G401 (cell line): ENCODE results near the gene TMEM187. TPM values are rescaled to one million over a fixed set of nuclear protein-coding genes. Genes with fewer than 3 reads are reported as not detected.
"Not testable (repeated sequence)": the region's sequence is repeated elsewhere in the genome, so short reads cannot be mapped to it uniquely, and the experiment has no call there.

ENCODE experiments used
- DNase-seq: peaks from one replicate; pipeline ENCODE4 v3.0.0-alpha.2; 2015; ENCODE audit warnings: low spot score
- in situ Hi-C: cut with HindIII; loops from 2 replicates; pipeline ENCODE4 v1.10.0; 2016; ENCODE audit warnings: low sequenced_read_pairs, mixed read lengths
- total RNA-seq: library from RNA; depleted of rRNA; stranded (reverse); fragments of >200 nt; shearing (Covaris generic); gene quantifications from 2 replicates; pipeline ENCODE4 v1.2.3, GENCODE V29; 2014

Gene TMEM187
- total RNA-seq, 1 experiment from 2014 or later: 7.4 TPM

GRCh38 chrX:153989973-153990655 lies 17.6 kb downstream of the TMEM187 start:
- in situ Hi-C loops: no loop called here
- no peak for DNase-seq

DNA sequence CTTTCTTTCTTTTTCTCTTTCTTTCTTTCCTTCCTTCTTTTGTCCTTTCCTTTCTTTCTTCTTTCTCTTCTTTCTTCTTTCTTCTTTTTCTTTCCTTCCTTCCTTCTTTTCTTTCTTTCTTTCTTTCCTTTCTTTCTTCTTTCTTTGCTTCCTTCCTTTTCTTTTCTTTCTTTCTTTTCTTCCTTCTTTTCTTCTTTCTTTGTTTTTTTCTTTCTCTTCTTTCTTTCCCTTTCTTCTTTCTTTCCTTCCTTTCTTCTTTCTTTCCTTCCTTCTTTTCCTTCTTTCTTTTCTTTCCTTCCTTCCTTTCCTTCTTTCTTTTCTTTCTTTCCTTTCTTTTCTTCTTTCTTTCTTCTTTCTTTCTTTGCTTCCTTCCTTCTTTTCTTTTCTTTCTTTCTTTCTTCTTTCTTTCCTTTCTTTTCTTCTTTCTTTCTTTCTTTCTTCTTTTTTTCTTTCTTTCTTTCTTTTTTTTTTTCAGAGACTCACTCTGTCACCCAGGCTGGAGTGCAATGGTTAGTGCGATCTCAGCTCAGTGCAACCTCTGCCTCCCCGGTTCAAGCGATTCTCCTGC lies 18.5 kb downstream of the TMEM187 start:
- in situ Hi-C loops: no loop called here
- no peak for DNase-seq

DNA sequence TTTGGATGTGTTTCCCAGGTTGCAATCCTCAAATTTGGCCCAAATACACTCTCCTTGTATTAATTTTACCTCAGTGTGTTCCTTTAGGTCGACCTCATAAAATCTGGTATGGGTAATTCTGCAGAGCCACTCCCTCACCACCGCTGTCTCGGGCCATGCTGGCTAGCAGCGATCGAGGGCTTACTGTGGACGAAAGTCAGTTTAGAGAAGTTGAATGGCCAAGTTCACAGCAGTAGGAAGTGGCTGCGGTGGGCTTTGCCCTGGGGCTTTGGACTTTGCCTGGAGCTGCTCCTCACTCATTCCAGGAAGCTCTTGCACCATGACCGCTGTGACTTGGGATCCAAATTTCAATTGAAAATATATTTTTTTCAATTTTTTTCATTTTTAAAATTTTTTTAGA lies 19.6 kb downstream of the TMEM187 start:
- DNase-seq: no peak
- in situ Hi-C loops: no loop called here

GRCh38 chrX:153993079-153993478 lies 20.5 kb downstream of the TMEM187 start:
- in situ Hi-C loops: no loop called here
- peak; percentile 39 for DNase-seq

GRCh38 chrX:153993978-153994377 lies 21.4 kb downstream of the TMEM187 start:
- no peak for DNase-seq
- in situ Hi-C loops: no loop called here

GRCh38 chrX:153994398-153994797 lies 21.8 kb downstream of the TMEM187 start:
- in situ Hi-C loops: not testable (repeated sequence)

GRCh38 chrX:153995504-153995903 lies 22.9 kb downstream of the TMEM187 start:
- no peak for DNase-seq
- in situ Hi-C loops: no loop called here

More at GRCh38 chrX:153994398-153994797, 21.8 kb downstream of the TMEM187 start:
- DNase-seq: not testable (repeated sequence)

DNA sequence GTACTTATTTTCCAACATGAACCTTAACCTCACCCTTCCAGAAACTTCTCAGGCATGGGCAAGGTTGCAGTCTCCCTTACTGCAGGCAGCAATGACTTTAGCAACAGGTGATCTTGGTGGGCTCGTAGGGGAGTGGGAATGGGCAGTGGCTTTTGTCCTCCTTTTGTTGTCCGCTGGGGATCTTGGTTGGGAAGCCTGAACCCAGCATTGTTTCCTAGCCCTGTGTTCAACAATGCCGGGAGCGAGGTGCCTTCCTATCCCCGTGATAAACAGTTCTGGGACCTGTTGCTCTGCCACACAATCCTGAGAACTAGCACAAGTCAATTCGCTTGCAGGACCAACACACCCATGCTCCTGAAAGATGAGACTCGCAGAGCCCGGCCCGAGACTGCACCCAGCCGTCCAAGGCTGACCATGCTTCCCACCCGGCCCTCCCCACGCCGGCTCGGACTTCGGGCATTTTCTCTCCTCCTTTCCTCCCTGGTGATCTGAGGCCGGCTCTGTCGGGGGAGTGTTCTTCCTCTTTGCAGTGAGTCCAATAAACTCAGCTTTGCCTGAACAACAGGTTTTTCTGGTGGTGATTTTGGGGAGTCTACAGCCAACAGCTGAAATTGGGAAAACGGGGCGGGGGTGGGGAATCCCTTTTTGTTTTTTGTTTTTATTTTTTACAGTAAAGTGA lies 26.9 kb downstream of the TMEM187 start:
- DNase-seq: no peak
- in situ Hi-C loops: no loop called here

GRCh38 chrX:154000051-154000450 lies 27.5 kb downstream of the TMEM187 start:
- no peak for DNase-seq
- in situ Hi-C loops: no loop called here

- in situ Hi-C loops: no loop called here
- no peak for DNase-seq
Measured at GRCh38 chrX:154002215-154002719, 29.7 kb downstream of the TMEM187 start.

- DNase-seq: no peak
- in situ Hi-C loops: no loop called here
Measured at GRCh38 chrX:154004315-154004714, 31.8 kb downstream of the TMEM187 start.

DNA sequence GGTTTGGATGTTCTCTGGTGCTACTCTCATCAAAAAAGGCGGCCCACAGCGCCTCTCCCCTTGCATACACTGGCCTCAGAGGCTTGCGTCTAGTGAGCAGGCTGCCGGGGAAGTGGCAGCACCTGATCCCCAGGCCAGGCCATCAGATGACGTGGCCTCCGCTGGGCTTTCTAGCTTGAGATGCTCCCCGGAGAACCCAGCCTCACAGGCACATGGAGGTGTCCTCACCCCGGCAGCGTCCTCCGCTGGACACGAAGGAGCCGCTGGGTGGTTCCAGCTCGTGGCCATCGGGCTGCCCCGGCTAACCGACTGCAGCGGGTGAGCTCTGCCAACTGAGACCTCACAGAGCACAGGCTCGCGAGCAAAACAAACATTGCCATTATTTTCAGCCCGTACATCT lies 34.4 kb downstream of the TMEM187 start:
- in situ Hi-C loops: no loop called here
- DNase-seq: no peak

DNA sequence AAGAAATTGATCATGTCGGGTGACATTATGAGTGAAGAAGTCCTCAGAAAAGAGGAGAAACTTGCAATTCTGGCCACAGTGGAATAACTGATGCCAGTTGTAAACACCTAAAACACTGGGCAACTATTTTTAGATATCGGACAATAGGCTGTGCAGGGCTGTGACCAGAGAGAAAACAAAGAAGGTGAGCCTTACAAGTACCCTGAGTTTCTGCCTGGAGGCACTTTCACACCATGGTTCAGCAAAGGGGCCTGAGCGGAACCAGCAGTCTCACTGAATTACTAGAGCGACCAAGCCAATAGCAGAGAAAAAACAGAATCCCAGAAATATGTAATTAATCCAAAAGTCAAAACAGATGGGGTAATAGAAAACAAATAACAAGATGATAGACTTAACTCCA lies 36.0 kb downstream of the TMEM187 start:
- in situ Hi-C loops: no loop called here
- no peak for DNase-seq

GRCh38 chrX:154010330-154011087 lies 38.0 kb downstream of the TMEM187 start:
- DNase-seq: no peak
- in situ Hi-C loops: no loop called here

- in situ Hi-C loops: no loop called here
- no peak for DNase-seq
Measured at GRCh38 chrX:154011376-154012335, 39.1 kb downstream of the TMEM187 start.

GRCh38 chrX:154012336-154012991 lies 39.9 kb downstream of the TMEM187 start:
- DNase-seq: no peak
- in situ Hi-C loops: no loop called here

DNA sequence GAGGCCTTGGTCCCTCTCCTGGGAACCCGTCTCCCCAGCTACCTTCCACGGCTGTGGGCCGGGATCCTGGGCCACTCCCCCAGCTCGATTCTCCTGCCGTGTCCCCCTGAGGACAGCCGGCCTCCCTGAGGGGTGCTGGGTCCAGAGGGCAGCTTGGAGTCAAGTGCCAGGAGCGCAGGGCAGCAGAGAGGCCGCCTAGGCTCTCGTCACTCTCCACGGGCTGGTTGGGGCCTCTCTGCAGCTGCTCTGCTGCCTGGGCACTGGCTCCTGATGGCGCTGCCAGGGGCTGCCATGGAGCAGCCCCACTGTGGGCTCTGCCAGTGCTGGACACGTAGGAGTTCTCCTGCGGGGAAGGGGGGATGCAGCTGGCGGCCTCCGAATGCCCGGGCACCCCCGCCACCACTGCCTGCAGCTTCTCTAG lies 40.5 kb downstream of the TMEM187 start:
- in situ Hi-C loops: no loop called here
- no peak for DNase-seq
